Fibroblast of lung (primary cell): ENCODE data around the gene PRLR. TPM values are rescaled to one million over a fixed set of nuclear protein-coding genes. Genes with fewer than 3 reads are reported as not detected.

Experiments
- DNase-seq, 2 donors: peaks; one replicate each; pipeline versions ENCODE4 v3.0.0 to v3.0.0-alpha.2; 2010; ENCODE audit warnings: low read depth in 2 of 2
- H2AFZ ChIP-seq: 2 replicates; pipeline ENCODE4 v1.5.1; 2012; ENCODE audit warnings: low read length, control low read depth, inconsistent platforms
- H3K27ac ChIP-seq: 2 replicates; pipeline ENCODE4 v1.5.1; 2011; ENCODE audit warnings: low read length, control low read depth; ENCODE audit not compliant: insufficient read depth
- H3K27me3 ChIP-seq: 2 replicates; pipeline ENCODE4 v1.5.1; 2011; ENCODE audit warnings: mild to moderate bottlenecking, low read length; ENCODE audit not compliant: control insufficient read depth, insufficient read depth
- H3K36me3 ChIP-seq: 2 replicates; pipeline ENCODE4 v1.5.1; 2011; ENCODE audit warnings: low read length; ENCODE audit not compliant: control insufficient read depth, insufficient read depth
- H3K4me1 ChIP-seq: 2 replicates; pipeline ENCODE4 v1.5.1; 2011; ENCODE audit warnings: low read length; ENCODE audit not compliant: control insufficient read depth, insufficient read depth; ENCODE audit errors: extremely low read depth
- H3K4me2 ChIP-seq: 2 replicates; pipeline ENCODE4 v1.5.1; 2011; ENCODE audit warnings: low read length, control low read depth; ENCODE audit not compliant: insufficient read depth; ENCODE audit errors: extremely low read depth
- H3K4me3 ChIP-seq, 4 experiments: fragments of 200-600 bp in 1 of 4; sonication (generic) in 1 of 4; replicated peaks in 1 of 4; 2 replicates each; pipeline ENCODE4 v1.5.1; 2011 to 2016; ENCODE audit warnings: low read length in 4 of 4, low read depth in 3 of 4, mild to moderate bottlenecking in 3 of 4, control low read depth in 2 of 4, inconsistent platforms in 1 of 4, mixed read lengths in 1 of 4; ENCODE audit not compliant: insufficient read depth in 1 of 4; ENCODE audit errors: control extremely low read depth in 1 of 4
- H3K79me2 ChIP-seq: 2 replicates; pipeline ENCODE4 v1.5.1; 2012; ENCODE audit warnings: mild to moderate bottlenecking, low read length, inconsistent platforms; ENCODE audit not compliant: control insufficient read depth, insufficient read depth
- H3K9ac ChIP-seq: 2 replicates; pipeline ENCODE4 v1.5.1; 2011; ENCODE audit warnings: mild to moderate bottlenecking, low read length, control low read depth; ENCODE audit not compliant: insufficient read depth
- H3K9me3 ChIP-seq: 2 replicates; pipeline ENCODE4 v1.5.1; 2012; ENCODE audit warnings: low read depth, low read length; ENCODE audit not compliant: control insufficient read depth, insufficient read depth
- H4K20me1 ChIP-seq: 2 replicates; pipeline ENCODE4 v1.5.1; 2011; ENCODE audit warnings: low read length; ENCODE audit not compliant: control insufficient read depth, insufficient read depth; ENCODE audit errors: extremely low read depth
- EZH2 ChIP-seq: IDR thresholded peaks from 2 replicates; pipeline ENCODE4 v1.5.1; 2012; ENCODE audit warnings: low read length, control low read depth, mild to moderate bottlenecking; ENCODE audit errors: missing control alignments
- polyA minus RNA-seq: library from RNA; depleted of rRNA, polyadenylated mRNA; stranded (reverse); fragments of >200 nt; gene quantifications from 2 replicates; pipeline ENCODE4 v1.2.3, GENCODE V29; 2011; ENCODE audit warnings: low replicate concordance
- polyA plus RNA-seq, 2 donors: library from polyadenylated mRNA; depleted of rRNA in 1 of 2; stranded (reverse) in 1 of 2; unstranded in 1 of 2; fragments of >200 nt; gene quantifications; 2 replicates each; pipeline ENCODE4 v1.2.1, GENCODE V29; 2011 to 2012; ENCODE audit warnings: missing spikeins in 1 of 2
- total RNA-seq: library from RNA; depleted of rRNA; stranded (reverse); fragments of >200 nt; gene quantifications from 2 replicates; pipeline ENCODE4 v1.2.1, GENCODE V29; 2014
- TF ChIP-seq, protein P1 (sequence below), 2 donors: IDR thresholded peaks in 1 of 2; conservative IDR thresholded peaks in 1 of 2; 1 replicate in 1 of 2; 2 replicates in 1 of 2; pipeline ENCODE4 v1.5.1; 2011 to 2012; ENCODE audit warnings: low read length in 2 of 2, control low read depth in 1 of 2, inconsistent platforms in 1 of 2, low read depth in 1 of 2, mild to moderate bottlenecking in 1 of 2

PRLR gene
- total RNA-seq (0.33 TPM in 1 of 2 replicates, not detected in the other), polyA plus RNA-seq (0.41 and 0.45 TPM in 2 replicates), polyA minus RNA-seq (0.07 TPM in 1 of 2 replicates, not detected in the other)
- polyA plus RNA-seq (2012), result 0.06 and 0.30 TPM in 2 replicates

DNA sequence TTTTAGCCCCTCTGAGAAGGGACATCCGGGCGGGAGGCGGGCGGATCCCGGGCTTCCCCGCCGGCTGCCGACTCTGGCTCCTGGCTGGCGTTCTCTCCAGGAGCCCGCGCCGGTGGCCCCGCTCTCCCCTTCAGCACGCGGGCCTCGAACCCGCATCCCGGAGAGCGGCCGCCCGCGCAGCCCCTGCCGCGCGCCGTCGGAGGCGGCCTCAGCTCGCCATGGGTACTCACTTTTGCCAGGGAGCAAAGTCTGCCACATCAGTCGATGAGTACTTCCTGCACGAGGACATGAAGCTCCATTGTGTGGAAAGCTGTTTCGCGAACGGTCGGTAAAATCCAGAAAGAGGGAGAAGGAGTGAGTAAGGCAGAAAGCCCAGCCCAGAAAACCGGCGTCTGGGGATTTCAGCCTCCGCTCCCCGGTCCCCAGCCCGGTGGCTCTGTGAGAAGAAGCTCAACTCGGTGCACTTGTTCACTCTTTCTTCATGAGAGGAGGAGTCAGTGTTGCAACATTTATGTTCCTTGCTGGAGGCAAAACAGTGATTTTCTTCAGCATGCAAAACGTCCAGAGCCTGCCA lies at the start of gene PRLR:
Gene PRLR, minus strand, starts transcription at position 450 of the 574 bp plus-strand sequence. CDS start 140,867 bp downstream, outside the sequence.
- Histone ChIP-seq H3K36me3 (no peaks in the 10 kb centered on the region), H3K4me3 (peak within 1 kb of the TSS; percentile 19 to 42 (median 32)), H2AFZ (peak within 1 kb of the TSS; percentile 51), H3K4me1 (no peaks in the 10 kb centered on the region), H3K27ac (no peak within 1 kb of the TSS), H3K27me3 (peaks cover 33% of the 10 kb centered on the region), H4K20me1 (no peaks in the 10 kb centered on the region), H3K9me3 (no peaks in the 10 kb centered on the region), H3K4me2 (peak within 1 kb of the TSS; percentile 87), H3K9ac (no peak within 1 kb of the TSS), H3K79me2 (no peaks in the 10 kb centered on the region)
- TF ChIP-seq EZH2, result no peak
- TF ChIP-seq, protein P1, sequence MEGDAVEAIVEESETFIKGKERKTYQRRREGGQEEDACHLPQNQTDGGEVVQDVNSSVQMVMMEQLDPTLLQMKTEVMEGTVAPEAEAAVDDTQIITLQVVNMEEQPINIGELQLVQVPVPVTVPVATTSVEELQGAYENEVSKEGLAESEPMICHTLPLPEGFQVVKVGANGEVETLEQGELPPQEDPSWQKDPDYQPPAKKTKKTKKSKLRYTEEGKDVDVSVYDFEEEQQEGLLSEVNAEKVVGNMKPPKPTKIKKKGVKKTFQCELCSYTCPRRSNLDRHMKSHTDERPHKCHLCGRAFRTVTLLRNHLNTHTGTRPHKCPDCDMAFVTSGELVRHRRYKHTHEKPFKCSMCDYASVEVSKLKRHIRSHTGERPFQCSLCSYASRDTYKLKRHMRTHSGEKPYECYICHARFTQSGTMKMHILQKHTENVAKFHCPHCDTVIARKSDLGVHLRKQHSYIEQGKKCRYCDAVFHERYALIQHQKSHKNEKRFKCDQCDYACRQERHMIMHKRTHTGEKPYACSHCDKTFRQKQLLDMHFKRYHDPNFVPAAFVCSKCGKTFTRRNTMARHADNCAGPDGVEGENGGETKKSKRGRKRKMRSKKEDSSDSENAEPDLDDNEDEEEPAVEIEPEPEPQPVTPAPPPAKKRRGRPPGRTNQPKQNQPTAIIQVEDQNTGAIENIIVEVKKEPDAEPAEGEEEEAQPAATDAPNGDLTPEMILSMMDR (conservative IDR thresholded peaks at IDR 0.05 in 1 of 2, IDR thresholded peaks at IDR 0.05 in 1 of 2; ENCODE audit: low read depth in 1 of 2, low read length in 2 of 2), result no peak
- DNase-seq, result peak; percentile 12 to 38

DNA sequence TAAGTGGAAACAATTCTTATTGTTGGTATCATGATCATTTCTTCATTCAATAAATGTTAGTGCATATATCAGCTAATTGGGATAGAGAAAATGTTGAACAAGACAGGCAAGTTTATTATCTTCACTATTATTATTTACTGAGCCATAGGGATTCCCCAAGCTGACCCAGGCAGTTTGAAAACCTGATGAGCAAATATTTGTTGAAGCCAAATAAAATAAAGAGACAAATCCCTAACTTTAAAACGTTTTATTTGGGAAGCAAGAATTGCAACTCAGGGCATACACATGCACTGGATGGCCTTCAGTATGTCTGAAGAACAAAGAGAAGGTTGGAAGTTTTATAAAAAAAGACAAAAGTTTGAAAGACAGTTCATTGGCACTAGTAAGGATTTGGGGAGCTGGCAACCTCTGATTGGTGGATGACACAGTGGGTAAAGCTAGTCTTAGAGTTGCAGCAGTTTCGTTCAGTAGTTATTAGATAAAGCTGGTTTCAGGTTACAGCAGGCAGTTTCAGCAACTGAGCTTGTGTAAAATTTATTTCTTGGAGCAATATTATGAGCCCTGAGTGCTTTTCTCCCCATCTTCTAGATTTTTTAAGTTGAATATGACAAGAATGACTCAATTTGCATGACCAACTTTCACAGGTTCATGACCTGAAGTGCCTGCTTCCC lies 44.7 kb upstream of the PRLR start:
- TF ChIP-seq, protein P1 (conservative IDR thresholded peaks at IDR 0.05 in 1 of 2, IDR thresholded peaks at IDR 0.05 in 1 of 2; ENCODE audit: low read depth in 1 of 2, low read length in 2 of 2), result no peak
- TF ChIP-seq EZH2, result no peak
- H2AFZ ChIP-seq, result no peak overlapping the region
- no peaks in the 10 kb centered on the region for H3K9me3 ChIP-seq
- DNase-seq, result no peak
- H3K36me3 ChIP-seq, result no peaks in the 10 kb centered on the region
- no peaks in the 10 kb centered on the region for H3K79me2 ChIP-seq
- H3K4me3 ChIP-seq, result no peak overlapping the region
- H3K9ac ChIP-seq, result no peak overlapping the region
- no peaks in the 10 kb centered on the region for H4K20me1 ChIP-seq
- H3K4me2 ChIP-seq, result no peak overlapping the region
- no peaks in the 10 kb centered on the region for H3K4me1 ChIP-seq
- no peaks in the 10 kb centered on the region for H3K27me3 ChIP-seq
- H3K27ac ChIP-seq, result no peak overlapping the region

DNA sequence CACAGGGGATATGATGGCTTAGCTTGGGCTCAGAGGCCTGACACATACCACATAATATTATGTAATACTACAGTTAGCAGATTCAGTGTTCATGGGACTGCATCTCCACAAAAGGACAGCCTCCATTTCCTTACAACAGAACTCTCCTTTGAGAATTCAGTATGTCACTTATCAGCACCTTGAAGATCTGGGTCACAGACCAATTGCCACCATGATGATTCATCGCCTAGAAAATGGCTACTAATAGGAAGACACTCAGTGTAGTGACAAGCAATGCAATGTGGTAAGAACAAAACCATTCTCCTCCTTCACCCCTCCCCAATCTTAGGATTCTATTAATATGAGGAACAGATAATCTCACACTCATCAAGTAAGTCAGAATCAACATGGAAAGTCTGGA lies 38.7 kb upstream of the PRLR start:
- TF ChIP-seq, protein P1 (conservative IDR thresholded peaks at IDR 0.05 in 1 of 2, IDR thresholded peaks at IDR 0.05 in 1 of 2; ENCODE audit: low read depth in 1 of 2, low read length in 2 of 2), result no peak
- TF ChIP-seq EZH2, result no peak
- Histone ChIP-seq H3K36me3 (no peaks in the 10 kb centered on the region), H3K27me3 (no peaks in the 10 kb centered on the region), H3K4me1 (no peaks in the 10 kb centered on the region), H3K4me2 (no peak overlapping the region), H3K79me2 (no peaks in the 10 kb centered on the region), H3K9ac (no peak overlapping the region), H2AFZ (no peak overlapping the region), H3K9me3 (no peaks in the 10 kb centered on the region), H3K27ac (no peak overlapping the region), H4K20me1 (no peaks in the 10 kb centered on the region), H3K4me3 (no peak overlapping the region)
- no peak for DNase-seq
